GM19455 (cell line): ENCODE data around the gene CASZ1.

Source experiments
- ATAC-seq: cut with Tn5 transposase; IDR thresholded peaks from one replicate; pipeline ENCODE4 v1.9.1; 2021; ENCODE audit not compliant: unreplicated experiment

The CASZ1 gene

DNA sequence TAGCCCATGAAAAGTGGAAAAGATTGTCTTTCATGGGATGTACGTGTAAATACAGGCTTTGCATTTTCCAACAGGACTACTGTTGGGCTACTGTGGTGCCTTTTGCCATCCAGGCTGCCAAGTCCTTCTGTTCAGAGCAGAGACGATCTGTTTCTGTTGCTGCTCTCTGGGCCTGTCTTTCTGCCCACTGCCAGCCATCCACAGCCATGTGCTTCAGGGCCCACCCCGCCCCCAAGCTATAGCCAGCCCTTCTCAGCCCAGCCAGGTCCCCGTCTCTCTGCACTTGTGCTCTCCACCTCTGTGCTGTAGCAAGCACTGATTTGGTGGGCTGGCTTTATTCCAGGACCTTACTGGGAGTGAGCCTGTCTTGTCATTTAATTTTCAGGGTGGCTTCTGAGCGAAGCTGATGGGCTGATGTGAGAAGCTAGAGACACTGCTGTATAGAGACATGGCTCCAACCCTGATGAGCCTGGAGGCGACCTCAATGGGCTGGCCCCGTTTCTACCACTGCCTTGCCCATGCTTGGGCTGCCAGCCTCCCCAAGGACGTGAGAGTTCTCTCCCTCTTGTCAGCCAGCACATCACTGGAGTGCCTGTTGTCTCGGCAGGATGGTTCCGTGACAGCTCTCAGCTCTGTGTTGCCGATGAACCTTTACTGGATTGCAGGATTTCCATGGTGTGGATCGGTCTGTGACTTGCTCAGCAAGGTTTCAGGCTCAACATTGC, 183.8 kb downstream of the CASZ1 start:
- ATAC-seq = no peak

GRCh38 chr1:10610901-10611600, 185.4 kb downstream of the CASZ1 start:
- no peak for ATAC-seq

DNA sequence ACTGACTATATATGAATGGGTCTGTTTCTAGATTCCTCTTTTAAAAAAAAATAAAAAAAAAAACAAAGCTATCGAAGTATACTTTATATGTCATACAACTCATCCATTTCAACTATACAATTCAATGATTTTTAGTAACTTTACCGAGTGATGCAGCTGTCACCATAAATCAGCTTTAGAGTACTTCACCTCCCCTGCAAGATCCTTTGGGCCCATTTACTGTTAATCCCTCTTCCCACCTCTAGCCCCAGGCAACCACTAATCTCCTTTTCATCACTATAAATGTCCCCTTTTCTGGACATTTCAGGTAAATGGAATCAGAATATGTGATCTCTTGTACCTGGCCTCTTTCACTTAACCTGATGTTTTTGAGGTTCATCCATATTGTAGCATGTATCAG, 187.8 kb downstream of the CASZ1 start:
- ATAC-seq = no peak

DNA sequence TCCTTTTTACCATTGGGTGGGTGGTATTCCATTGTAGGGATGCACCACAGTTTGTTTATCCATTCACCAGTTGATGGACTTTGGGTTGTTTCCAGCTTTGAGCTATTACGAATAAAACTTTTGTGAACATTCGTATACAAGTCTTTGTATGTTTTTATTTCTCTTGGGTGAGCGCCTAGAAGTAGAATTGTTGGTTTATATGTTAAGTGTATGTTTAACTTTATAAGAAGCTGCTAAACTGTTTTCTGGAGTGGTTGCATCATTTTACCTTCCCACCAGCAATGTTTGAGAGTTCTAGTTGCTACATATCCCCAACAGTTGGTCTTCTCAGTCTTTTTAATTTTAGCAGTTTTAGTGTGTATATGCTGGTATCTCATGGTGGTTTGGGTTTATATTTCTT, 189.2 kb downstream of the CASZ1 start:
- ATAC-seq = no peak

- no peak for ATAC-seq
These were observed 190.4 kb downstream of the CASZ1 start for GRCh38 chr1:10606064-10606463.

GRCh38 chr1:10604966-10605365, 191.5 kb downstream of the CASZ1 start:
- ATAC-seq = no peak

DNA sequence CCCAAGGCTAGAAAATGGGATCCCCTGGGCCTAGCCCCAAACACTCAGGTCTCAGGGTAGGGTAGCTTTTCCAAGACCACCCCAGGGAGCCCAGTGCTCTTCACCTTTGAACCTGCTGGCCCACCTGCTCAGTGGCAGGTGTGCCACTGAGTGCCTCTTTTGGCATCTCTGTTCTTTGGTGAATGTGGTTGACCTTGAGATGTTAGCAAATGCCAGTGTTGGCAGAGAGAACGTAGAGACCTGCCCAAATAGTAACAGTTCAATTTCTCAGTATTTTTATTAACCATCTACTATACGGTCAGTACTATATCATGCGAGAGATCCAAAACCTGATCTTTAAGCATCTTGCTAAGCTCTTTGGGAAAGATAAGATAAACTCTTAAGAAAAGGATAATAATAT, 193.5 kb downstream of the CASZ1 start:
- no peak for ATAC-seq

GRCh38 chr1:10601342-10602070, 194.9 kb downstream of the CASZ1 start:
- ATAC-seq = no peak

- no peak for ATAC-seq
These were observed 197.1 kb downstream of the CASZ1 start for GRCh38 chr1:10599194-10599861.

DNA sequence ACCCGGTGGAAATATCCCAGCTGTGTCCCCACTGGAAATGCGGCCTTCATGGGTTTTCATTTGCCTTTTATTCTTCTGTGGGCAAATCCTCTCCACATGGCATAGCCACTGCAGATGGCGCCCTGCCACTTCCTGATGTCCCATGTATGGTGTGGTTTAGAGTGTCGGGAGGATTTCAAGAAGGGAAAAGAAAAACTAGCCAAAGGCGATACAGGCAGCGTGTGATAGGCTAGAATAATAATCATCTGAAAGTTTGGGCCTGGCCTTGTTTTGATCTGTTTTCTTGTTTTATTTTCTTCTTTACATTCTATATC, 198.1 kb downstream of the CASZ1 start:
- ATAC-seq = no peak

DNA sequence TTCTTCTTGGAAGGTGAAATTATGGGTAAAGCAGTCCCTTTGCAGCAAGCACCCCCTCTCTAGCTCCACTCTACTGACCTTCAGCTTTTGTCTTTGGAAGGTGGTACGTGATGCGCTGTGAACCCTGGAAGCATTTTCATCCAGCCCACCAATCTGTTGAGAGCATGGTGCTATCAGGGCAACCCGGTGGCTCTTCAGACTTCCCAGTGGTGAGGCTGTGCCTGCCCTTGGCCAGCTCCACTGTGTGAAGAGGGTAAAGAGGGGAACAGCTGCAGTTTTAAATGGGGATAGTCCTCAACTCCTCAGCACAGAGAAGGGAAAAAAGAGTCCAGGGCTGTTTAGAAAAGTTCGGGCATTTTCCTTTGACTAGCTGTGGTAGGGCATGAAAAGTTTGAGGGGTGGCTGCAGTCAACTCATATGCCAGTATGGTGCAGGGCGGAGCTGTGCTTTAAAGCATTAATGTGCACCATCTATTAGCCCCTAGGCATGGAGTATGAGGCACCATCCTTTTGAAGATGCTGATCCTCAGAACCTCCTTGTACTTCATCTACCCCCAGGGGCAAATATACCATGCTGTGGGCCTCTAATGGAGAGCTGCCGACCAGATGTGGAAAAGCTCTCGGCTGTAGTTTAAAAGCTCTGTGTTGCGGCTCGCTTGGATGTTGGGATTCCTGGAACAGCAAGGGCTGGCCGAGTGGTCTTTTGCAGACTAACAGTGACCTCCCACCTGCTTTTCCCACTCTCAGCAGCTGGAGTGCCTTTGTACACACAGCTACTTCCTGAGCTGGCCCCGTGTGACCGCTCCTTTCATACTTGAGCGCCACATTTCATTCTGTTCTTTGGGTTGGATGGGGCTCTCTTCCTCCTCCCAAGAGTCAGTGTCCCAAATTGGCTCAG, 198.7 kb downstream of the CASZ1 start:
- no peak for ATAC-seq

DNA sequence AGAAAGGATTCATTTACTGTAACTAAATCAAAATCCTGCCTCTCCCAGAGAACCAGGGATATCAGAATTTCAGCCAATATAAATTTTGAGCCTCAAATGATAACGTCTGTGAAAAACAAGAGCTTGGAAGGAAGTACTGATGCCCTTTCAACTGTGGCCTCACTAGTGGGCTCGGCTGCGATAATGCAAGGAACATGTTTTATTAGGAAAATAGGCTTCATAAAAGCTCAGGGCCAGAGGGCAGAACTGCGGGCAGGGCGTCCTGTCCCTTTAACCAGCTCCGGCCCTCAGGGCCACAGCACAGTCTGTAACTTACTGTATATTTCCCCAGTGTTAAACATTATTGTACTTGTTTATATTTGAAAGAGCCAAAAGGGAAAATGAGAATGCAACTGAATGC, 199.7 kb downstream of the CASZ1 start:
- no peak for ATAC-seq

GRCh38 chr1:10594595-10595223, 201.7 kb downstream of the CASZ1 start:
- no peak for ATAC-seq

DNA sequence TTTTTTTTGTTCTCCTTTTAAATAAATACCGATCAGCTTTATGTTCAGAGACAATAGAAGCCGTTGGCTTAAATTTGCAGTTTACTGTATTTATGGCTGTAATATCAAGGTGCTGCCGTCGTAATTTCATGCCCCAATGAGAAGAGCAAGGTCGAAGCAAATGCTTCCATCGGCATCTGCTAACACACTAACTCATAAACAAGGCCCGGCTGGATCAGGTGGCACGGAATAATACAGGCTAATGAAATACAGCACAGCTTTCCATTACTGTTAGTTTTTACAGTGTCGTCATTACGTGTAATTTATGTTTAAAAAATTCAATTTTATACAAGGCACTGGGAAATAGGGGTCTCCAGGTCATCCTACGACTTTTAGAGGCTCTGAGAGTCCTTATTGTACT, 202.7 kb downstream of the CASZ1 start:
- ATAC-seq = no peak

GRCh38 chr1:10592373-10592772, 204.1 kb downstream of the CASZ1 start:
- ATAC-seq = no peak

GRCh38 chr1:10591010-10591409, 205.4 kb downstream of the CASZ1 start:
- no peak for ATAC-seq

DNA sequence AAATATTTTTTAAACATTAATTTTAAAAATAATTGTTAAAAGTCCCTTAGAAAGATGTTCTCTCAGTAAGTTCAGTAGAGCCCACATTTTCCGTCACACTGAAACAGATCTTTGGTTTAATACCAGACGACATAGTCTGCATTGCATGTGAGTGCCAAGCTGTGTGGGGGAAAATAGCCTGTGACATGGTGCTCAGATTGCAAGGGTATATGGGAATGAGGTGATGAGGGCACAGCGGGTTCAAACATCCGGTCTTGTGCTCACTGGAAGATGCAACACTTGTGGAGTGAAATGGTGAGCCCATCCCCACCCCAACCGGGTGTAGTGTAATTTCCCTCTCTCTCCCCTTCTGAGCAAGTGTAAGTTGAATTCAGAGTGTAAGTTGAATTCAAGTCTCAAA, 207.4 kb downstream of the CASZ1 start:
- no peak for ATAC-seq

DNA sequence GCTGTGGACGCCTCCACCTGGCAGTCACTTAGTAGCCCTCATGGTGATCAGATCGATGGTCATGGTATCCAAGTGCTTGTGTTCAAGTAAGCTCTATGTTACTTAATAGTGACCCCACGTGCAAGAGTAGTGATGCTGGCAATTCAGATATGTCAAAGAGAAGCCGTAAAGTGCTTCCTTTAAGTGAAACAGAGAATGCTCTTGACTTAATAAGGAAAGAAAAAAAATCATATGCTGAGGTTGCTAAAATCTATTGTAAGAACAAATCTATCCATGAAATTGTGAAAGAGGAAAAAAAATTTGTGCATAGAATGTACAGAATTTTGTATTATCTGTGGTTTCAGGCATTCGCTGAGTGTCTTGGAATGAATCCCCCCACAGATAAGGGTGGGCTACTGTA, 207.8 kb downstream of the CASZ1 start:
- ATAC-seq = no peak
